HCT116 (cell line): ENCODE data around the gene MSH3. TPM values are rescaled to one million over a fixed set of nuclear protein-coding genes. Genes with fewer than 3 reads are reported as not detected.
A peak's percentile ranks its signal among the peaks of the same experiment; 100 is the strongest.

Experiments used
- ATAC-seq: fragments of 200-7000 bp; cut with Tn5 transposase; 2 replicates; pipeline ENCODE4 v1.9.1; 2020; ENCODE audit warnings: mild to moderate bottlenecking, moderate library complexity
- BruUV-seq: library from RNA; stranded (reverse); fragments of 400-500 nt; replicated peaks from 2 replicates; lab custom pipeline; 2021; lab: Mats Ljungman, UMichigan
- CTCF ChIA-PET: fragments of 300-600 bp; sonication (Branson Sonifier 250); formaldehyde crosslinking; loops from one replicate; lab custom pipeline; 2021; ENCODE audit warnings: antibody characterized with exemption; lab: Charles Lee
- POLR2A ChIA-PET: fragments of 300-600, 350-600 bp; sonication (Branson Sonifier 250); formaldehyde crosslinking; loops from one replicate; lab custom pipeline; 2021; ENCODE audit warnings: antibody characterized with exemption; lab: Charles Lee
- RAD21 ChIA-PET, 2 experiments: fragments of 300-600 bp; sonication (Branson Sonifier 250); formaldehyde crosslinking; loops; one replicate each; lab custom pipeline; 2023; ENCODE audit warnings: low total read pairs in 2 of 2; ENCODE audit not compliant: uncharacterized antibody in 2 of 2, unreplicated experiment in 2 of 2, low non-redundant PET in 1 of 2; lab: Charles Lee
- DNase-seq: peaks from one replicate; pipeline ENCODE4 v3.0.0-alpha.2; 2010; ENCODE audit warnings: low read depth, low spot score
- H2AFZ ChIP-seq: fragments of 200-600 bp; shearing (Covaris generic), sonication (generic); 2 replicates; pipeline ENCODE4 v1.6.1; 2017; ENCODE audit warnings: low read depth, mixed run types, mixed read lengths, antibody characterized with exemption, low read length; ENCODE audit not compliant: poor library complexity, severe bottlenecking
- H3K27ac ChIP-seq: 2 replicates; pipeline ENCODE4 v1.5.1; 2012; ENCODE audit warnings: low read depth, low read length
- H3K27me3 ChIP-seq: fragments of 200-600 bp; sonication (generic); 2 replicates; pipeline ENCODE4 v1.6.1; 2016; ENCODE audit warnings: mixed run types, low read length, mixed read lengths; ENCODE audit not compliant: insufficient read depth
- H3K36me3 ChIP-seq, 2 experiments: fragments of 200-500 bp in 1 of 2; fragments of 200-600 bp in 1 of 2; sonication (Bioruptor generic) in 1 of 2; sonication (generic) in 1 of 2; 2 replicates each; pipeline versions ENCODE4 v1.5.1 to v1.6.1; 2014 to 2016; ENCODE audit warnings: low read length in 2 of 2, inconsistent platforms in 1 of 2, mixed read lengths in 1 of 2, mixed run types in 1 of 2; ENCODE audit not compliant: insufficient read depth in 2 of 2, control insufficient read depth in 1 of 2
- H3K4me1 ChIP-seq, 2 experiments: fragments of 200-600 bp in 1 of 2; sonication (generic) in 1 of 2; 2 replicates each; pipeline versions ENCODE4 v1.5.1 to v1.6.1; 2012 to 2017; ENCODE audit warnings: low read length in 2 of 2, inconsistent platforms in 1 of 2, mild to moderate bottlenecking in 1 of 2, mixed read lengths in 1 of 2, mixed run types in 1 of 2, moderate library complexity in 1 of 2; ENCODE audit not compliant: insufficient read depth in 2 of 2, control insufficient read depth in 1 of 2
- H3K4me2 ChIP-seq: fragments of 200-600 bp; sonication (generic); 2 replicates; pipeline ENCODE4 v1.6.1; 2017; ENCODE audit warnings: mixed run types, low read length, mixed read lengths
- H3K4me3 ChIP-seq, 2 experiments: fragments of 200-600 bp in 1 of 2; sonication (generic) in 1 of 2; replicated peaks in 1 of 2; 2 replicates each; pipeline ENCODE4 v1.5.1; 2011 to 2016; ENCODE audit warnings: low read length in 2 of 2, control low read depth in 1 of 2, low read depth in 1 of 2, mild to moderate bottlenecking in 1 of 2, mixed read lengths in 1 of 2, mixed run types in 1 of 2
- H3K79me2 ChIP-seq: fragments of 200-600 bp; sonication (generic); 2 replicates; pipeline ENCODE4 v1.6.1; 2017; ENCODE audit warnings: mild to moderate bottlenecking, mixed run types, low read length, moderate library complexity, mixed read lengths; ENCODE audit not compliant: insufficient read depth
- H3K9ac ChIP-seq: fragments of 200-600 bp; sonication (generic); 2 replicates; pipeline ENCODE4 v1.6.1; 2016; ENCODE audit warnings: low read length, mixed read lengths
- H3K9me2 ChIP-seq: fragments of 200-600 bp; sonication (generic), shearing (Covaris generic); 2 replicates; pipeline ENCODE4 v1.6.1; 2017; ENCODE audit warnings: mixed run types, mild to moderate bottlenecking, moderate library complexity; ENCODE audit not compliant: insufficient read depth
- H3K9me3 ChIP-seq, 2 experiments: fragments of 200-500 bp in 1 of 2; fragments of 200-600 bp in 1 of 2; sonication (Bioruptor generic) in 1 of 2; sonication (generic) in 1 of 2; 2 replicates each; pipeline ENCODE4 v1.6.1; 2014 to 2017; ENCODE audit warnings: low read length in 2 of 2, mixed read lengths in 2 of 2, inconsistent platforms in 1 of 2, low read depth in 1 of 2, mild to moderate bottlenecking in 1 of 2, mixed run types in 1 of 2, moderate library complexity in 1 of 2; ENCODE audit not compliant: control insufficient read depth in 1 of 2, insufficient read depth in 1 of 2
- H4K20me1 ChIP-seq: fragments of 200-600 bp; sonication (generic), shearing (Covaris generic); 2 replicates; pipeline ENCODE4 v1.6.1; 2017; ENCODE audit warnings: mixed run types, mild to moderate bottlenecking, moderate library complexity; ENCODE audit not compliant: insufficient read depth
- CEBPB ChIP-seq: IDR thresholded peaks from 2 replicates; pipeline ENCODE4 v1.6.1; 2012; ENCODE audit warnings: low read depth
- EGR1 ChIP-seq: IDR thresholded peaks from 2 replicates; pipeline ENCODE4 v1.6.1; 2012; ENCODE audit warnings: low read depth
- ELF1 ChIP-seq: IDR thresholded peaks from 2 replicates; pipeline ENCODE4 v1.6.1; 2012; ENCODE audit warnings: low read depth, borderline replicate concordance
- EZH2 ChIP-seq: fragments of 200-600 bp; sonication (generic); IDR thresholded peaks from 2 replicates; pipeline ENCODE4 v1.6.1; 2017; ENCODE audit warnings: antibody characterized with exemption, mixed run types
- EZH2phosphoT487 ChIP-seq: fragments of 200-600 bp; IDR thresholded peaks from 2 replicates; pipeline ENCODE4 v1.6.1; 2018; ENCODE audit warnings: antibody characterized with exemption, borderline replicate concordance
- FOSL1 ChIP-seq: IDR thresholded peaks from 2 replicates; pipeline ENCODE4 v1.6.1; 2012; ENCODE audit warnings: low read depth
- JUND ChIP-seq: IDR thresholded peaks from 2 replicates; pipeline ENCODE4 v1.6.1; 2012
- POLR2A ChIP-seq: IDR thresholded peaks from 2 replicates; pipeline ENCODE4 v1.7.0; 2011; ENCODE audit warnings: borderline replicate concordance; ENCODE audit not compliant: insufficient read depth, insufficient read length; ENCODE audit errors: extremely low read depth
- POLR2AphosphoS5 ChIP-seq: IDR thresholded peaks from 2 replicates; pipeline ENCODE4 v1.6.1; 2011; ENCODE audit warnings: mild to moderate bottlenecking, low read depth, low read length, moderate library complexity
- SIN3A ChIP-seq: IDR thresholded peaks from 2 replicates; pipeline ENCODE4 v1.6.1; 2012; ENCODE audit warnings: low read depth
- SP1 ChIP-seq: IDR thresholded peaks from 2 replicates; pipeline ENCODE4 v1.6.1; 2012; ENCODE audit warnings: low read depth
- SRF ChIP-seq: IDR thresholded peaks from 2 replicates; pipeline ENCODE4 v1.6.1; 2012; ENCODE audit warnings: low read depth
- TCF7L2 ChIP-seq: IDR thresholded peaks from 2 replicates; pipeline ENCODE4 v1.7.0; 2011; ENCODE audit warnings: borderline replicate concordance, inconsistent platforms; ENCODE audit not compliant: insufficient read depth, insufficient read length; ENCODE audit errors: extremely low read depth
- YY1 ChIP-seq: IDR thresholded peaks from 2 replicates; pipeline ENCODE4 v1.6.1; 2011; ENCODE audit warnings: low read length, low read depth, moderate library complexity, mild to moderate bottlenecking; ENCODE audit not compliant: insufficient replicate concordance; ENCODE audit errors: extremely low read depth
- ZFX ChIP-seq: fragments of 450-650 bp; IDR thresholded peaks from 2 replicates; pipeline ENCODE4 v1.6.1; 2017
- ZNF274 ChIP-seq: fragments of 200-500 bp; sonication (Bioruptor generic); IDR thresholded peaks from 2 replicates; pipeline ENCODE4 v1.6.1; 2014; ENCODE audit warnings: mild to moderate bottlenecking, low read depth, low read length, inconsistent platforms
- intact Hi-C: fragments of 100-400 bp; cut with micrococcal nuclease; formaldehyde crosslinking; loops from 2 replicates; pipeline ENCODE4 v1.10.0; 2022
- total RNA-seq: library from RNA; stranded (reverse); gene quantifications from one replicate; pipeline ENCODE4 v1.2.1, GENCODE V29; 2021; ENCODE audit not compliant: unreplicated experiment
- TF ChIP-seq, protein P1 (sequence below): IDR thresholded peaks from 2 replicates; pipeline ENCODE4 v1.6.1; 2012; ENCODE audit warnings: low read depth
- TF ChIP-seq, protein P2 (sequence below): IDR thresholded peaks from 2 replicates; pipeline ENCODE4 v1.6.1; 2012
- TF ChIP-seq, protein P3 (sequence below): IDR thresholded peaks from 2 replicates; pipeline ENCODE4 v1.6.1; 2012
- TF ChIP-seq, protein P4 (sequence below): IDR thresholded peaks from 2 replicates; pipeline ENCODE4 v1.6.1; 2011; ENCODE audit warnings: mild to moderate bottlenecking, low read length, moderate library complexity; ENCODE audit not compliant: insufficient replicate concordance; ENCODE audit errors: extremely low read depth
- TF ChIP-seq, protein P5 (sequence below), 3 experiments: fragments of 200-600 bp in 1 of 3; sonication (generic) in 1 of 3; IDR thresholded peaks in 2 of 3; conservative IDR thresholded peaks in 1 of 3; 2 replicates each; pipeline ENCODE4 v1.5.1; 2012 to 2017; ENCODE audit warnings: low read depth in 2 of 3, low read length in 2 of 3, antibody characterized with exemption in 1 of 3, borderline replicate concordance in 1 of 3, control low read depth in 1 of 3, mild to moderate bottlenecking in 1 of 3, mixed read lengths in 1 of 3, mixed run types in 1 of 3, moderate library complexity in 1 of 3; ENCODE audit not compliant: insufficient read depth in 1 of 3

Gene MSH3
- total RNA-seq, 1 experiment from 2014 or later: 4.9 TPM

DNA sequence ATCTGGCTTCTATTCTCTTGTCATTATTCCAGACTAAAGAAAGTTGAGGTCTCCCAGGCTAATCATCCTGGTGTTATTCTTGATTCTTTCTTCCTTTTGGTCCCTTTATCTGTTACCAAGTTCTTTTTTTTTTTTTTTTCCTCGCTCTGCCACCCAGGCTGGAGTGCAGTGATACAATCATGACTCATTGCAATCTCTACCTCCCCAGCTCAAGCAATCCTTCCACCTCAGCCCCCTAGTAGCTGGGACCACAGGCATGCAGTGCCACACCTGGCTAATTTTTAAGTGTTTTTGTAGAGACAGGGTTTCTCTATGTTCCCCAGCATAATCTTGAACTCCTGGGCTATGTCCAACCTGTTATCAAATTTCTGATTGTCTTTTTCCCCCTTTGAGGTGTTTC is 126.9 kb downstream of the MSH3 start:
- peak; percentile 98 for ATAC-seq
- H3K4me1 ChIP-seq: peaks cover 6 to 26% of the 10 kb centered on the region in 2 experiments
- intact Hi-C loops: no loop called here
- CTCF ChIA-PET: no interaction called here
- no peaks in the 10 kb centered on the region for H3K9me2 ChIP-seq
- H3K4me3 ChIP-seq: no peak overlapping the region
- 0 out of 2 replicates have a peak, but pooled peaks cover 3% of the 10 kb centered on the region for H4K20me1 ChIP-seq
- no peaks in the 10 kb centered on the region for H3K27me3 ChIP-seq
- no TSS peak for BruUV-seq
- RAD21 ChIA-PET: interaction anchor here in 1 of 2 experiments (0.7 kb wide), 1 partner anchor 18 kb away, joined by 3 read pairs; no protein-coding TSS in a partner anchor
- DNase-seq: peak; percentile 60
- no peak overlapping the region for H2AFZ ChIP-seq
- H3K9ac ChIP-seq: 0 out of 2 replicates have a peak overlapping the region, but pooled peaks have one; percentile 29
- H3K4me2 ChIP-seq: peak overlapping the region; percentile 66
- no peaks in the 10 kb centered on the region for H3K9me3 ChIP-seq
- H3K27ac ChIP-seq: peak overlapping the region; percentile 32; the same call in 1 of the 2 replicates
- H3K79me2 ChIP-seq: no peaks in the 10 kb centered on the region
- no peaks in the 10 kb centered on the region for H3K36me3 ChIP-seq
- POLR2A ChIA-PET: no interaction called here
- TF ChIP-seq EZH2phosphoT487 (no peak), ZFX (no peak), TCF7L2 (no peak), EGR1 (no peak), CEBPB (no peak), ZNF274 (no peak), JUND (peak; percentile 67), SRF (no peak), POLR2AphosphoS5 (no peak), POLR2A (no peak), YY1 (no peak), ELF1 (no peak), SP1 (peak; percentile 43), FOSL1 (peak; percentile 82), SIN3A (no peak), EZH2 (no peak)
- TF ChIP-seq, protein P1, sequence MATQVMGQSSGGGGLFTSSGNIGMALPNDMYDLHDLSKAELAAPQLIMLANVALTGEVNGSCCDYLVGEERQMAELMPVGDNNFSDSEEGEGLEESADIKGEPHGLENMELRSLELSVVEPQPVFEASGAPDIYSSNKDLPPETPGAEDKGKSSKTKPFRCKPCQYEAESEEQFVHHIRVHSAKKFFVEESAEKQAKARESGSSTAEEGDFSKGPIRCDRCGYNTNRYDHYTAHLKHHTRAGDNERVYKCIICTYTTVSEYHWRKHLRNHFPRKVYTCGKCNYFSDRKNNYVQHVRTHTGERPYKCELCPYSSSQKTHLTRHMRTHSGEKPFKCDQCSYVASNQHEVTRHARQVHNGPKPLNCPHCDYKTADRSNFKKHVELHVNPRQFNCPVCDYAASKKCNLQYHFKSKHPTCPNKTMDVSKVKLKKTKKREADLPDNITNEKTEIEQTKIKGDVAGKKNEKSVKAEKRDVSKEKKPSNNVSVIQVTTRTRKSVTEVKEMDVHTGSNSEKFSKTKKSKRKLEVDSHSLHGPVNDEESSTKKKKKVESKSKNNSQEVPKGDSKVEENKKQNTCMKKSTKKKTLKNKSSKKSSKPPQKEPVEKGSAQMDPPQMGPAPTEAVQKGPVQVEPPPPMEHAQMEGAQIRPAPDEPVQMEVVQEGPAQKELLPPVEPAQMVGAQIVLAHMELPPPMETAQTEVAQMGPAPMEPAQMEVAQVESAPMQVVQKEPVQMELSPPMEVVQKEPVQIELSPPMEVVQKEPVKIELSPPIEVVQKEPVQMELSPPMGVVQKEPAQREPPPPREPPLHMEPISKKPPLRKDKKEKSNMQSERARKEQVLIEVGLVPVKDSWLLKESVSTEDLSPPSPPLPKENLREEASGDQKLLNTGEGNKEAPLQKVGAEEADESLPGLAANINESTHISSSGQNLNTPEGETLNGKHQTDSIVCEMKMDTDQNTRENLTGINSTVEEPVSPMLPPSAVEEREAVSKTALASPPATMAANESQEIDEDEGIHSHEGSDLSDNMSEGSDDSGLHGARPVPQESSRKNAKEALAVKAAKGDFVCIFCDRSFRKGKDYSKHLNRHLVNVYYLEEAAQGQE: no peak
- TF ChIP-seq, protein P2, sequence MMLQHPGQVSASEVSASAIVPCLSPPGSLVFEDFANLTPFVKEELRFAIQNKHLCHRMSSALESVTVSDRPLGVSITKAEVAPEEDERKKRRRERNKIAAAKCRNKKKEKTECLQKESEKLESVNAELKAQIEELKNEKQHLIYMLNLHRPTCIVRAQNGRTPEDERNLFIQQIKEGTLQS: no peak
- TF ChIP-seq, protein P3, sequence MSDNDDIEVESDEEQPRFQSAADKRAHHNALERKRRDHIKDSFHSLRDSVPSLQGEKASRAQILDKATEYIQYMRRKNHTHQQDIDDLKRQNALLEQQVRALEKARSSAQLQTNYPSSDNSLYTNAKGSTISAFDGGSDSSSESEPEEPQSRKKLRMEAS: no peak
- TF ChIP-seq, protein P4, sequence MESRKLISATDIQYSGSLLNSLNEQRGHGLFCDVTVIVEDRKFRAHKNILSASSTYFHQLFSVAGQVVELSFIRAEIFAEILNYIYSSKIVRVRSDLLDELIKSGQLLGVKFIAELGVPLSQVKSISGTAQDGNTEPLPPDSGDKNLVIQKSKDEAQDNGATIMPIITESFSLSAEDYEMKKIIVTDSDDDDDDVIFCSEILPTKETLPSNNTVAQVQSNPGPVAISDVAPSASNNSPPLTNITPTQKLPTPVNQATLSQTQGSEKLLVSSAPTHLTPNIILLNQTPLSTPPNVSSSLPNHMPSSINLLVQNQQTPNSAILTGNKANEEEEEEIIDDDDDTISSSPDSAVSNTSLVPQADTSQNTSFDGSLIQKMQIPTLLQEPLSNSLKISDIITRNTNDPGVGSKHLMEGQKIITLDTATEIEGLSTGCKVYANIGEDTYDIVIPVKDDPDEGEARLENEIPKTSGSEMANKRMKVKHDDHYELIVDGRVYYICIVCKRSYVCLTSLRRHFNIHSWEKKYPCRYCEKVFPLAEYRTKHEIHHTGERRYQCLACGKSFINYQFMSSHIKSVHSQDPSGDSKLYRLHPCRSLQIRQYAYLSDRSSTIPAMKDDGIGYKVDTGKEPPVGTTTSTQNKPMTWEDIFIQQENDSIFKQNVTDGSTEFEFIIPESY: no peak
- TF ChIP-seq, protein P5, sequence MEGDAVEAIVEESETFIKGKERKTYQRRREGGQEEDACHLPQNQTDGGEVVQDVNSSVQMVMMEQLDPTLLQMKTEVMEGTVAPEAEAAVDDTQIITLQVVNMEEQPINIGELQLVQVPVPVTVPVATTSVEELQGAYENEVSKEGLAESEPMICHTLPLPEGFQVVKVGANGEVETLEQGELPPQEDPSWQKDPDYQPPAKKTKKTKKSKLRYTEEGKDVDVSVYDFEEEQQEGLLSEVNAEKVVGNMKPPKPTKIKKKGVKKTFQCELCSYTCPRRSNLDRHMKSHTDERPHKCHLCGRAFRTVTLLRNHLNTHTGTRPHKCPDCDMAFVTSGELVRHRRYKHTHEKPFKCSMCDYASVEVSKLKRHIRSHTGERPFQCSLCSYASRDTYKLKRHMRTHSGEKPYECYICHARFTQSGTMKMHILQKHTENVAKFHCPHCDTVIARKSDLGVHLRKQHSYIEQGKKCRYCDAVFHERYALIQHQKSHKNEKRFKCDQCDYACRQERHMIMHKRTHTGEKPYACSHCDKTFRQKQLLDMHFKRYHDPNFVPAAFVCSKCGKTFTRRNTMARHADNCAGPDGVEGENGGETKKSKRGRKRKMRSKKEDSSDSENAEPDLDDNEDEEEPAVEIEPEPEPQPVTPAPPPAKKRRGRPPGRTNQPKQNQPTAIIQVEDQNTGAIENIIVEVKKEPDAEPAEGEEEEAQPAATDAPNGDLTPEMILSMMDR (IDR thresholded peaks at IDR 0.05 in 2 of 3, conservative IDR thresholded peaks at IDR 0.05 in 1 of 3; ENCODE audit: borderline replicate concordance in 1 of 3, insufficient read depth in 1 of 3, low read depth in 2 of 3, low read length in 2 of 3): no peak
